Measurements from ENCODE around the gene ATP10A. TPM values are rescaled to one million over a fixed set of nuclear protein-coding genes. Genes with fewer than 3 reads are reported as not detected.

Gene ATP10A
- total RNA-seq, 1 donor from 2014 or later = not detected

DNA sequence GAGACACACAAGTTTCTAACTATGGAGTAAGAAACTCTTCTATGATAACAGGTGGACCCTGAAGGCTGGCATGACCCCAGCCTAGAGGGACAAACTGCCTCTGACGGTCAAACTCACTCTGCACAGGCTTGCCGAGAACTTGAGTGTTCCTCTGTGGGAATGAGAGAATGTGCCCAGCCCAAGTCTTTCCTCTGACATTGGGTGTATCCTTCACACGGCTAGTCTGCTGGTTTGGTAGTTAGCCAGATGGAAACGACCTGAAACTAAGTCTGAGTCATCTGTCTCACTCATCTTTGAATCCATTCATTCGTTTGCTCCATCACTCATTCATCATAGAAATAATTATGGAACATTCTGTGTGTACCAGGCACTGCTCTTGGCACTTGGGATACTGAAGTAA, 198.4 kb downstream of the ATP10A start:
- Mint-ChIP-seq H3K27ac (no peak overlapping the region), H3K27me3 (peaks cover under 1% of the 10 kb centered on the region), H3K36me3 (ENCODE audit: low read depth) (no peaks in the 10 kb centered on the region), H3K9me3 (no peaks in the 10 kb centered on the region), H3K4me1 (no peaks in the 10 kb centered on the region), H3K4me3 (no peak overlapping the region)
- POLR2A ChIA-PET = no interaction called here
- no peak for DNase-seq
- TF ChIP-seq, protein P1, sequence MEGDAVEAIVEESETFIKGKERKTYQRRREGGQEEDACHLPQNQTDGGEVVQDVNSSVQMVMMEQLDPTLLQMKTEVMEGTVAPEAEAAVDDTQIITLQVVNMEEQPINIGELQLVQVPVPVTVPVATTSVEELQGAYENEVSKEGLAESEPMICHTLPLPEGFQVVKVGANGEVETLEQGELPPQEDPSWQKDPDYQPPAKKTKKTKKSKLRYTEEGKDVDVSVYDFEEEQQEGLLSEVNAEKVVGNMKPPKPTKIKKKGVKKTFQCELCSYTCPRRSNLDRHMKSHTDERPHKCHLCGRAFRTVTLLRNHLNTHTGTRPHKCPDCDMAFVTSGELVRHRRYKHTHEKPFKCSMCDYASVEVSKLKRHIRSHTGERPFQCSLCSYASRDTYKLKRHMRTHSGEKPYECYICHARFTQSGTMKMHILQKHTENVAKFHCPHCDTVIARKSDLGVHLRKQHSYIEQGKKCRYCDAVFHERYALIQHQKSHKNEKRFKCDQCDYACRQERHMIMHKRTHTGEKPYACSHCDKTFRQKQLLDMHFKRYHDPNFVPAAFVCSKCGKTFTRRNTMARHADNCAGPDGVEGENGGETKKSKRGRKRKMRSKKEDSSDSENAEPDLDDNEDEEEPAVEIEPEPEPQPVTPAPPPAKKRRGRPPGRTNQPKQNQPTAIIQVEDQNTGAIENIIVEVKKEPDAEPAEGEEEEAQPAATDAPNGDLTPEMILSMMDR (IDR thresholded peaks at IDR 0.05) = no peak
- intact Hi-C loops (cut with micrococcal nuclease) = no loop called here
- ATAC-seq (ENCODE audit: low read depth) = no peak
- CTCF ChIA-PET = no interaction called here

DNA sequence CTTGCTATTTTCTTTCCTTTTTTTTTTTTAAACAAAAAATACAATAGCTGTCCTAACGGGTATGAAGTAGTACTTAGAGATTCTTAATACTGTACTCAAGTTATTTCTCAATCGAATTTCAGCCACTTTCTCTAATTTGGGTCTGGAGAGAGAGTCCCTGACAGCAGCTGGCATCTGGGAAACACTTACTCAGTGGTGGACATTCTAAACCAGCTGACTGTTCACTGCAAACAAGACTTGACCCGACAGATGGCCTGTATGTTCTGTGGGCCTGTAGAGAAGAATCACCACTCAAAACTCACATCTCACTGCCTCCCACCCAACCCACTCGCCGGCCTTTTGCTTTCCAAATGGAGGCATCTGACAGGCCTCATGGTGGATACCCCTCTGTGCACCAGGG, 199.6 kb downstream of the ATP10A start:
- intact Hi-C loops (cut with micrococcal nuclease) = no loop called here
- no peaks in the 10 kb centered on the region for H3K4me1 Mint-ChIP-seq
- H3K27me3 Mint-ChIP-seq = no peaks in the 10 kb centered on the region
- no peak for DNase-seq
- ATAC-seq (ENCODE audit: low read depth) = no peak
- POLR2A ChIA-PET = no interaction called here
- no peaks in the 10 kb centered on the region for H3K36me3 Mint-ChIP-seq (ENCODE audit: low read depth)
- CTCF ChIA-PET = no interaction called here
- TF ChIP-seq, protein P1 (IDR thresholded peaks at IDR 0.05) = no peak
- no peak overlapping the region for H3K27ac Mint-ChIP-seq
- H3K9me3 Mint-ChIP-seq = no peaks in the 10 kb centered on the region
- H3K4me3 Mint-ChIP-seq = no peak overlapping the region

DNA sequence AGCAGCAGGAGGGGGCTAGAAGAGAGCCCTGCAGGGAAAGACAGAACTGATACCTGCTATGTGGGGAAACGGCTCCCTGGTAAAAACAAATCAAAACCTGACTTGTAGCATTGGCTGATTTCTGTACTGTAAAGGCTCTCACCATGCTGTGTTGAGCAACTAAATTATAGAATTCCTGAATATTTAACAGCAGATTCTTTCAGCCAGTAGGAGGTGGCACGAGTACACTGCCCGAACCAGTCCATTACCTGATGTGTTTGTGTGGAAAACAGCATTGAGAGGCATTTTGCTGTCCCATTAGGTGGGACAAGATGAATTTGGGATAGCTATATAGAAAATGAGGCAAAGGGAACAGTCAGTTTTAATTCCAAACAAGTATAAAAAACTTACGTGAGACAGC, 201.2 kb downstream of the ATP10A start:
- DNase-seq = no peak

DNA sequence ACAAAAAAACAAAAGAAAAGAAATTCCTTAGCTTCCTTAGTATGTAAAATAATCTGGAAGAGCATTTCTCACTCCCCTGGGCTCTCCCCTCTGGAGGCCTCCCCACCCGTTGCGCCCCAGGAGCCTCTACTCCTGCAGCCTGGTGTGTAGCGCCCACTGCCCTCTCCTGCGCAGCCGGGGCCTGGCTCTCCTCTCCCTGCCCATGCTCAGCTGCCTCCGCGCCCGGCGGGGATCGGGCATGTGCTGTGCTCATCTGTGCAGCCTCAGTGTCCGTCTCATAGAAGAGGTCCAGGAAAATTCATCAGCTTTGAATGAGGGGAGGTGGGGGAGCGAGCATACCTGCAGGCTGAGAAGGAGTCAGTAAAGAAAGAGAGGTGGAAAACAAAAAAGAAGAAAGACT, 203.9 kb downstream of the ATP10A start:
- ChIA-PET POLR2A (no interaction called here), CTCF (no interaction called here)
- no peaks in the 10 kb centered on the region for H3K4me1 Mint-ChIP-seq
- no peak overlapping the region for H3K4me3 Mint-ChIP-seq
- H3K36me3 Mint-ChIP-seq (ENCODE audit: low read depth) = no peaks in the 10 kb centered on the region
- TF ChIP-seq, protein P1 (IDR thresholded peaks at IDR 0.05) = no peak
- no peaks in the 10 kb centered on the region for H3K27me3 Mint-ChIP-seq
- H3K9me3 Mint-ChIP-seq = no peaks in the 10 kb centered on the region
- no peak overlapping the region for H3K27ac Mint-ChIP-seq
- DNase-seq (no peak), ATAC-seq (ENCODE audit: low read depth) (no peak)
- intact Hi-C loops (cut with micrococcal nuclease) = no loop called here

More for the DNA sequence above, 201.2 kb downstream of the ATP10A start:
- no peaks in the 10 kb centered on the region for H3K4me1 Mint-ChIP-seq
- no peaks in the 10 kb centered on the region for H3K9me3 Mint-ChIP-seq
- H3K4me3 Mint-ChIP-seq = no peak overlapping the region
- H3K36me3 Mint-ChIP-seq (ENCODE audit: low read depth) = no peaks in the 10 kb centered on the region
- no peak for ATAC-seq (ENCODE audit: low read depth)
- no peak overlapping the region for H3K27ac Mint-ChIP-seq
- H3K27me3 Mint-ChIP-seq = no peaks in the 10 kb centered on the region
- CTCF ChIA-PET = no interaction called here
- TF ChIP-seq, protein P1 (IDR thresholded peaks at IDR 0.05) = no peak
- POLR2A ChIA-PET = no interaction called here
- intact Hi-C loops (cut with micrococcal nuclease) = no loop called here

DNA sequence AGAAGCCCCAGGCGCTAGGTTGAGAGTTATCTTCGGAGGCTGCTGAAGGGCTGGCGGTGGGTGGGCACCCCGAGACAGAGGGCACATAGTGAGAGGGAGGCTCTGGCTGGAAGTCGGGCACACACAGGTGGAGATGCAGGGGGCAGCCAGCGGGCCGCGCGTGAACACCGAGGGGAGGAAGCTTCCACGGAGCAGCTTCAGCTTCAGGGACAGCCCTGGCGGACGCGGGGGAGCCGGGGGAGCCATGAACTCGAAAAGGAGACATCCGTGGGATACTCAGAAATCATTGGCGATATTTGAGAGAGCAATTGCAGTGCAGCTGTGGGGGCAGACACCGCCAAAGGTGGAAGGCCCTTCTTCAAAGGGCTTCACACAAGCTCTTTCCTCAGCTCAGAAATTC, 204.6 kb downstream of the ATP10A start:
- ChIA-PET POLR2A (no interaction called here), CTCF (no interaction called here)
- no peak for ATAC-seq (ENCODE audit: low read depth)
- no peaks in the 10 kb centered on the region for H3K4me1 Mint-ChIP-seq
- H3K27me3 Mint-ChIP-seq = no peaks in the 10 kb centered on the region
- TF ChIP-seq, protein P1 (IDR thresholded peaks at IDR 0.05) = no peak
- intact Hi-C loops (cut with micrococcal nuclease) = no loop called here
- H3K4me3 Mint-ChIP-seq = no peak overlapping the region
- H3K9me3 Mint-ChIP-seq = no peaks in the 10 kb centered on the region
- no peak overlapping the region for H3K27ac Mint-ChIP-seq
- no peaks in the 10 kb centered on the region for H3K36me3 Mint-ChIP-seq (ENCODE audit: low read depth)
- no peak for DNase-seq

Data from activated B cell treated with CpG ODN at 0.5 μM for 24 hours (primary cell).